ENCODE measurements around the gene TTN. TPM values are rescaled to one million over a fixed set of nuclear protein-coding genes. Genes with fewer than 3 reads are reported as not detected.

Gene TTN
- total and polyA plus RNA-seq, 2 donors (not counting 1 experiment from before 2014, with no cell fraction given) = 1.7 to 46.4 TPM

GRCh38 chr2:178632729-178633128 is 174.5 kb downstream of the TTN start:
- H3K27me3 Mint-ChIP-seq = no peaks in the 10 kb centered on the region
- no peaks in the 10 kb centered on the region for H3K4me1 Mint-ChIP-seq
- no peak for ATAC-seq (ENCODE audit: low read depth)
- H3K27me3 ChIP-seq (replicated peaks in 1 of 4; ENCODE audit: control extremely low read depth in 1 of 4, control insufficient read depth in 3 of 4, insufficient read depth in 4 of 4, low read length in 3 of 4) = no peaks in the 10 kb centered on the region
- no peak for TF ChIP-seq EZH2 (IDR thresholded peaks at IDR 0.05; ENCODE audit: borderline replicate concordance, insufficient read depth, low read depth, low read length, poor library complexity, severe bottlenecking)
- no peak for TF ChIP-seq CTCF (IDR thresholded peaks at IDR 0.05)
- no peaks in the 10 kb centered on the region for H3K4me1 ChIP-seq (ENCODE audit: control insufficient read depth in 2 of 2, insufficient read depth in 2 of 2, low read length in 2 of 2)
- no peak overlapping the region for H3K27ac Mint-ChIP-seq
- no peaks in the 10 kb centered on the region for H3K79me2 ChIP-seq (ENCODE audit: control insufficient read depth, insufficient read depth, low read length)
- no peaks in the 10 kb centered on the region for H3K9me3 ChIP-seq (ENCODE audit: control extremely low read depth in 1 of 3, control insufficient read depth in 2 of 3, insufficient read depth in 1 of 3, low read length in 2 of 3)
- H3K36me3 ChIP-seq (replicated peaks in 1 of 2; ENCODE audit: control extremely low read depth in 1 of 2, control insufficient read depth in 1 of 2, extremely low read depth in 1 of 2, insufficient read depth in 2 of 2, low read length in 1 of 2) = peaks cover 11 to 25% of the 10 kb centered on the region in 2 experiments
- DNase-seq = no peak
- H3K4me2 ChIP-seq (replicated peaks; ENCODE audit: low read depth, low read length, poor library complexity, severe bottlenecking) = no peak overlapping the region
- no peak overlapping the region for H3K4me3 Mint-ChIP-seq
- H3K27ac ChIP-seq (ENCODE audit: low read length in 2 of 2) = no peak overlapping the region
- intact Hi-C loops (cut with micrococcal nuclease) = no loop called here
- H3K9ac ChIP-seq (ENCODE audit: low read length) = no peak overlapping the region
- H3K4me3 ChIP-seq (ENCODE audit: control extremely low read depth in 1 of 5, extremely low read depth in 1 of 5, insufficient read depth in 1 of 5, low read depth in 2 of 5, low read length in 4 of 5) = no peak overlapping the region
- ChIA-PET CTCF (no interaction called here), POLR2A (no interaction called here)
- H4K20me1 ChIP-seq (ENCODE audit: control insufficient read depth, insufficient read depth, low read length, poor library complexity, severe bottlenecking) = no peaks in the 10 kb centered on the region
- no peak overlapping the region for H2AFZ ChIP-seq (ENCODE audit: insufficient read depth, low read depth, low read length, poor library complexity, severe bottlenecking)
- H3K9me3 Mint-ChIP-seq (ENCODE audit: insufficient read depth) = no peaks in the 10 kb centered on the region
- 20% methylated on average over 1 of the region's 3 CpGs for WGBS (ENCODE audit: insufficient coverage)

- H2AFZ ChIP-seq (ENCODE audit: insufficient read depth, low read depth, low read length, poor library complexity, severe bottlenecking) = no peak overlapping the region
- peaks cover 11 to 25% of the 10 kb centered on the region in 2 experiments for H3K36me3 ChIP-seq (replicated peaks in 1 of 2; ENCODE audit: control extremely low read depth in 1 of 2, control insufficient read depth in 1 of 2, extremely low read depth in 1 of 2, insufficient read depth in 2 of 2, low read length in 1 of 2)
- no peaks in the 10 kb centered on the region for H3K4me1 ChIP-seq (ENCODE audit: control insufficient read depth in 2 of 2, insufficient read depth in 2 of 2, low read length in 2 of 2)
- WGBS (ENCODE audit: insufficient coverage) = 97% methylated on average over 5 of the region's 5 CpGs
- no peaks in the 10 kb centered on the region for H4K20me1 ChIP-seq (ENCODE audit: control insufficient read depth, insufficient read depth, low read length, poor library complexity, severe bottlenecking)
- POLR2A ChIA-PET = no interaction called here
- no peak for DNase-seq
- no peak overlapping the region for H3K4me2 ChIP-seq (replicated peaks; ENCODE audit: low read depth, low read length, poor library complexity, severe bottlenecking)
- no peak overlapping the region for H3K9ac ChIP-seq (ENCODE audit: low read length)
- no peak overlapping the region for H3K4me3 ChIP-seq (ENCODE audit: control extremely low read depth in 1 of 5, extremely low read depth in 1 of 5, insufficient read depth in 1 of 5, low read depth in 2 of 5, low read length in 4 of 5)
- TF ChIP-seq EZH2 (IDR thresholded peaks at IDR 0.05; ENCODE audit: borderline replicate concordance, insufficient read depth, low read depth, low read length, poor library complexity, severe bottlenecking) (no peak), CTCF (IDR thresholded peaks at IDR 0.05) (no peak)
- Mint-ChIP-seq H3K27ac (no peak overlapping the region), H3K9me3 (ENCODE audit: insufficient read depth) (no peaks in the 10 kb centered on the region), H3K4me3 (no peak overlapping the region), H3K27me3 (no peaks in the 10 kb centered on the region), H3K4me1 (no peaks in the 10 kb centered on the region)
- CTCF ChIA-PET = no interaction called here
- intact Hi-C loops (cut with micrococcal nuclease) = no loop called here
- no peak for ATAC-seq (ENCODE audit: low read depth)
- H3K27me3 ChIP-seq (replicated peaks in 1 of 4; ENCODE audit: control extremely low read depth in 1 of 4, control insufficient read depth in 3 of 4, insufficient read depth in 4 of 4, low read length in 3 of 4) = no peaks in the 10 kb centered on the region
- H3K79me2 ChIP-seq (ENCODE audit: control insufficient read depth, insufficient read depth, low read length) = no peaks in the 10 kb centered on the region
- no peak overlapping the region for H3K27ac ChIP-seq (ENCODE audit: low read length in 2 of 2)
- no peaks in the 10 kb centered on the region for H3K9me3 ChIP-seq (ENCODE audit: control extremely low read depth in 1 of 3, control insufficient read depth in 2 of 3, insufficient read depth in 1 of 3, low read length in 2 of 3)
Observed at GRCh38 chr2:178630581-178630980, 176.6 kb downstream of the TTN start.

Measured in B cell (primary cell).